GM12892 (cell line): Measurements from ENCODE around the gene SLC22A3.
A peak's percentile ranks its signal among the peaks of the same experiment; 100 is the strongest.

ENCODE experiments used
- DNase-seq: peaks from one replicate; pipeline ENCODE4 v3.0.0; 2011; ENCODE audit not compliant: insufficient read length
- FAIRE-seq: peaks from 2 replicates; lab custom pipeline; 2011; peaks lifted over from hg19 to GRCh38; lab: Jason Lieb, UNC
- POLR2A ChIP-seq: IDR thresholded peaks from 2 replicates; pipeline ENCODE4 v1.6.1; 2011; ENCODE audit warnings: low read depth, low read length, control low read depth
- POLR2AphosphoS5 ChIP-seq: IDR thresholded peaks from 2 replicates; pipeline ENCODE4 v1.6.1; 2011; ENCODE audit warnings: low read depth, low read length, control low read depth
- TAF1 ChIP-seq: IDR thresholded peaks from 2 replicates; pipeline ENCODE4 v1.6.1; 2011; ENCODE audit warnings: low read depth, mild to moderate bottlenecking, control low read depth, low read length, borderline replicate concordance

Gene SLC22A3

DNA sequence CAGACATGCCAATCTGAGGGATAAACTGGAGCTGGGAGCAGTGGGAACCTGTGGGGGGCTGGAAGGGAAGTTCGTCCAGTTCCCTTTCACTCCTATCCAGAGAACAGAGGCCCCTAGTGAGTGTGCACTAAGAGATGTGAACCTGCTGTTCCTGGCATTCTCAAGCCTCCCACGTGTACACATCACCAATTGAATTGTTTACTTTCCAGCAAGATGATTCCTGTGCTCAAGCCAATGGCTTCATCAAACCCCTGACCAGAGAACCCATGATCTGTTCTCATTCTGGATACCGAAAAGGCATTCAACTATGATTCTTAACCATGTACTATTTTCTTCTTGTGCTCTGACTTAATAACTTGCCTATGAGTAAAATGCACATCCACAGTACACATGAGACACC lies 10.2 kb upstream of the SLC22A3 start:
- FAIRE-seq (no peak), DNase-seq (no peak)
- TF ChIP-seq POLR2AphosphoS5 = no peak
- TF ChIP-seq POLR2A = no peak
- no peak for TF ChIP-seq TAF1

DNA sequence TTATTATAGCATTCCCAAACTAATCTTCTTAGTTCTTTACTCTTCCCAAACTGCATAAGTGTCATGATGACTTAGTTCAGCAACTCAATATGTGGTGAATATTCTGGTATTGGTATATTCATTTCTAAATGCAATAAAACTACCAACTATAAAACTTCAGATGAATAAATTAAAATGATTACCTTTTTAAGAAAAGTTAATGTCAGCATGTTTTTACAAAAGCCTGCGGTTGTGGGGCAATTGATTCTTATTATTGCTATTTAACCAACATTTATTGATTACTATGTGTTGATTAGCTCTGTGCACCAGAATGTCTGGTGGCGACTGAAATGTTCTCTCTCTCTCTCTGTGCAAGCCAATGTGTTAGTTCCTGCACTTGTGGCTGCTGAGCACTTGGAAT lies 5.0 kb upstream of the SLC22A3 start:
- no peak for FAIRE-seq
- TF ChIP-seq POLR2A = no peak
- no peak for TF ChIP-seq TAF1
- TF ChIP-seq POLR2AphosphoS5 = no peak

DNA sequence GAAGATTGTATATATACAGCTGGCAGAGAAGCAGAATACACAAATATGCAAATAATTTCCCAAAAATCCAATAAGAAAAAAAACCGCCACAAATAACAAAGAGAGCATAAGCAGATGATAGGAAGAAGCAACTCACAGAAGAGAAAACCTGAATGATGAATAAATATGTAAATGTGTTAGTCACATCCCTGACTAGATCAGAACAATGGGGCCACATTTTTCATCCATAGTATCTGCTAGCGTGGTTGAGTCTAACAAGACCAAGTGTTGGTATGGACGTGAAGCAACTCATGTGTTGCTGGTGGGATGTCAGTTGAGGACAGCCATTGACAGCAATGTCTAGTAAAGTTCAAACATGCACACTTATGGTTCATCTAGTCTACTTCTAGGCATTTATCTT lies 3.9 kb upstream of the SLC22A3 start:
- peak; percentile 14 for FAIRE-seq
- DNase-seq = no peak

More for the DNA sequence above, 5.0 kb upstream of the SLC22A3 start:
- no peak for DNase-seq

DNA sequence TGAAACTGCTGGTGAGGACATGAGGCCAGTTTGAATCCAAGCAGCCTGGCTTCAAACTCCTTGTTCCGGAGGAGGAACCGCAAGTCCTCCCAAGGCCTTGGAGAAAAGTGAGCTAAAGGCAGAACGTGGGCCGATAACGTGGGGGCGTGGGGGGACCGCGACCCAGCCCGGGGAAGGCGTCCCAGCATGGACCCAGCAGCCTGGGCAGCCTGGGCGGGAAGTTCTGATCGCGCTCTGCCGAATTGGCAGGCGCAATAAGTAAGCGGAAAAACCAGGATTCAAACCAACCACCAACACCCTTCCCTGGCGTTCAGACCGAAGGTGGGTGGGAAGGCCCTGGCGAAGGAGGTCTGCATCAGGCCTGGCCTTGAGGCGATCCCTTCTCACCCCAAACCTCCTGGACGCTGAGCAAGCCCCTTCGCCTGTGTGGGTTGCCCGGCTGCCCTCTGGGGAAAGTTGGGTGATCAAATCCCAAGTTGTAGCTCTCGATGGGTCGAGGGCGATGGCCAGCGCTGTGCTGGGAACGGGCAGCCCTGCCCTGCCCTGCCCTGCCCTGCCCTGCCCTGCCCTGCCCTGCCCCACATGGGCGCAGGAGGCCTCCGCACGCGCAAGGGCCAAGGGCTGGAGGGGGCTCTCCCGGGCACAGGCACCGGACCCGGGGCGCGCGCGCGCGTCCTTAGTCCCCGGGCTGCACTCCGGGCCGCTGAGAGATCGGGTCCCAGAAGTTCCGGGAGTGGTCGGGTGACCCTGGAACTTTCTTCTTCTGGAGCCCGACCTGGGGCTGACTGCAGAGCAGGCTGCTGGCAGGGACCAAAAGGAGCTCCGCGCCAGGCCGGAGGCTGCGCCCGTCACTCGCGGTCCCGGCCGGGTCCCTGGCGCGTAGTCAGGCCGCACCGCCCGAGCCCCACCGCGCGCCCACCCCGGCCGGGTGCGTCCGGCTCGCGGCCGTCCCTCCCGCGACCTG lies 637 bp upstream of the SLC22A3 start:
- FAIRE-seq = no peak
- no peak for DNase-seq
- TF ChIP-seq TAF1 (no peak), POLR2AphosphoS5 (no peak), POLR2A (no peak)

More for the DNA sequence above, 3.9 kb upstream of the SLC22A3 start:
- TF ChIP-seq POLR2AphosphoS5 = no peak
- TF ChIP-seq POLR2A = no peak
- no peak for TF ChIP-seq TAF1

DNA sequence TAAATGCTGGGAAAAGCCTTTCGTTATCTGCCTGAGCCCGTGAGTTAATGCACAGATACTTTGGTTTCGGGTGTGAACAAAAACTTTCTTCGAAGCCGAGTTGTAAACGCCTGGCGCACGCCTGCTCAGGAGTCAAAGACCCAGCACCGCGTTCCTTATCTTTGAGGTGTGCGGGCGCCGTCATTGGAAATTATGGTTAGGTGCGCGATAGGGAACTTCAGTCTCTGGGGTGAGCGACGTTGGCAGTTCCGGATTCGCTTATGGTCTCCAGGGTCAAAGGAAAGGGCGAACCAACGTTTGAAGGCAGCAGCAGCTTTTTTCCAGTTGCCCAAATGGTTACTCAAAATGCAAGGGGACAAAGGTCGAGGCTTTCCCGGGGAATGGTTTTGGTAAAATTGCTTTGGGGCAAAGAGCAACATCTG lies 853 bp downstream of the SLC22A3 start:
- FAIRE-seq (no peak), DNase-seq (no peak)
- no peak for TF ChIP-seq POLR2AphosphoS5
- no peak for TF ChIP-seq TAF1
- TF ChIP-seq POLR2A = no peak

DNA sequence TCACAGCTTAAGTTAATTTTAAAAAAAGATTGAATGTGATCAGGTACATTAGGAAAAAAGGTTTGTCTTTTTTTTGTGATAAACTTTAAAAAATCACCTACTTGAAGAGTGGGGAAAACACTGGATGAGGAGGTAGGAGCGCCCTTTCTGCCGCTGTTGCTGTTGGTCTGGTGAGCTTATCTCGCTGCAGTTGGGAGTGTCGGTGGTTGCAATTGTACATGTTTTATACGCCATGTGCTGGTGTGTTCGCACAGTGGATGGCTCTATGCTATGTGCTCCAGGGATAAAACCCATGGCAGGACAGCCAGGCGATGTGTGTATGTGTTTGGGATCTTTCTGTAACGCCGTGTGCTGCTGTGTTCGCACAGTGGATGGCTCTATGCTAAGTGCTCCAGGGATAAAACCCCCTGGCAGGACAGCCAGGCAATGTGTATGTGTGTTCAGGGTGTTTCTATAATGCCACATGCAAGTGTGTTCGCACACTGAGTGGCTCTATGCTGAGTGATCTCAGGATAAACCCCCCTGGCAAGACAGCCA lies 1.7 kb downstream of the SLC22A3 start:
- TF ChIP-seq TAF1 (no peak), POLR2A (no peak), POLR2AphosphoS5 (no peak)
- DNase-seq (no peak), FAIRE-seq (no peak)

DNA sequence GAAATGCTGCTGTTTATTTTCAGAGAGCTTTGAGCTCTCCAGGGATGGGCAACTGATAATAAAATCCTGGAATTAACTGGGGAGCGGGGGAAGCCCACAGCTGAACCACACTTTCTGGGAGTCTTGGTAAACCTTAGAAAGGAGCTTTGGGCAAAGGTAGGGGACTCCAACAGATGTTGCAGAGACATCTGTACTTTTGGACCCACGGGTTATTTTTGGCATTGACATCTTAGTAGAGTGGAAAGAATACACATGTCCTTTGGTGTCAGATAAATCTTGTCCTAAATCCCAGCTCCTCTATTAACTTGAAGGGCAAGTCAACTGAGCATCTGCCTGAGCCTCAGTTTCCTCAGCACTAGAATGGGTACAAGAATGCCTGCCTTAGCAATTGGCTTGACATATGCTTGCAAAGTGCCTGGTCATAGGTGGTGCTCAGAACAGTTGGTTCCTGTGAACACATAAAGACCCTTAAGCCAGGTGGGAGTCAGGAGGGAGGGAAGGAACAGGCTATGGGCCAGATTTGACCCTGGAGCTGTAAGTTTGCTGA lies 5.8 kb downstream of the SLC22A3 start:
- no peak for DNase-seq
- no peak for TF ChIP-seq TAF1
- TF ChIP-seq POLR2AphosphoS5 = no peak
- TF ChIP-seq POLR2A = no peak
- no peak for FAIRE-seq

DNA sequence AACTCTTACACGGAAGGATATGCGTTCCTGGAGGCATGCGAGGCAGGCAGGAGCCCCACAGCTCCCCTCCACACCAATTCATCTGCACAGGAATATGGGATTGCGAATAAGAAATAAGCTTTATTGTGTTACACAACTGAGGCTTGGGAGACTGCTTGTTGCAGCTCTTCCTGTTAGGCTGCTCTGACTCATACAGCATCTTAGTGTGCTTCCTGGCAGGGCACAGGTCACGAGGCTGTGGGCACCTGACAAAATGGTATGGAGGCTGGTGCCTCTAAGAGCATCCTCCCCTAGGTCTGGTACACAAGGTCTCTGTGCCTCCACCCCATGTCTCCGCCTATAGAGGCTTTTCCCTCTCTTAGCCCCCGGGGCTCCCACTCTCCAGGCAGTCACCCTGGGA lies 6.8 kb downstream of the SLC22A3 start:
- FAIRE-seq (no peak), DNase-seq (no peak)
- TF ChIP-seq TAF1 = no peak
- no peak for TF ChIP-seq POLR2A
- no peak for TF ChIP-seq POLR2AphosphoS5

DNA sequence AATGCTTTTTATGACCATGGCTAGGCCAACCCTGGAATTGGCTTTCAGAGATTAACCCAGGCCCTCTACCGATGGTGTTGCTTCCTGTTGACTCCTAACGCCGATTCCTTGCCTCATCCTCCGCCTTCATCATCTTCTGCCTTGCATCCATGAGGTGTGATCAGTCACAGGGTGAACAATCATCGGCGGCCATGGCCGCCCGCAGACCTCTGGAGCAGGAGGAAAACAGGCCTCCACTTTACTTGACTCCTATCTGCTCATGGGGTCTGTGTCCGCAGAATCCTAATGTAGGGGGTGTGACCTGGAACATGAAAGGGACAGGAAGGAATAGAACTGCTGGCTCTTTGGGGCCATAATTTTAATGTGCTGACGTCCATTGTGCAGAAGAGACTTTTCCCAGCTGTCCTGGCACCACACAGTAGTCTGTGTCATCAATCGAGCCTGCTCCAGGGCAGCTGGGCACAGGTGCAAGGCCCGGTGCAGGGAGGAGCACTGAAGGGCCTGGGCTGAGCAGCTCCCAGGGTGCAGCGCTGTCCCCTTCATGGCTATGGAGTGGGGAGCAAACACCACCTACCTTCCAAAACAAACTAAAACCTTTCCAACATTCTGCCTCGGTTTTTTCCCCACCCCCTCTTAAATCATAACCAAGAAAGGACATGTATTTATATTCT lies 8.0 kb downstream of the SLC22A3 start:
- FAIRE-seq (no peak), DNase-seq (no peak)
- TF ChIP-seq TAF1 (no peak), POLR2AphosphoS5 (no peak)

DNA sequence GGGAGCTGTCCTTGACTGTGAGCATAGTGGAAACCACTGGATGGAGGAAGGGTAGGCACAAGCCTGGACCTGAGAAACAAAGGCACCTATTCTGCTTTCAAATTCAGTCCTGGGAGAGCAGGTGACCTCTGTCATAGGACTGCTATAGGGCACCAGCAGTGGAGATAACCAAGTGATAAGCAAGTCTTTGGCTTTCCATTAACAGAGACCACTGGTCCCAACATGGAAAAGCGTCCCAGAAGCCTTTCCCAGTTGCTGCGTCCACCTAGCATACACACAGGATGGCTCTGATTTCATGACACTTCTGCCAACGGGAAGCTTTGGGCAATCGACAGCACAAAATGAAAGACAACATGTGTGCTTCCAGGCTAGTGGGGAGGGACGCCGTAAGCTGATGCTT lies 8.9 kb downstream of the SLC22A3 start:
- TF ChIP-seq POLR2A (no peak), POLR2AphosphoS5 (no peak), TAF1 (no peak)
- FAIRE-seq (no peak), DNase-seq (no peak)

DNA sequence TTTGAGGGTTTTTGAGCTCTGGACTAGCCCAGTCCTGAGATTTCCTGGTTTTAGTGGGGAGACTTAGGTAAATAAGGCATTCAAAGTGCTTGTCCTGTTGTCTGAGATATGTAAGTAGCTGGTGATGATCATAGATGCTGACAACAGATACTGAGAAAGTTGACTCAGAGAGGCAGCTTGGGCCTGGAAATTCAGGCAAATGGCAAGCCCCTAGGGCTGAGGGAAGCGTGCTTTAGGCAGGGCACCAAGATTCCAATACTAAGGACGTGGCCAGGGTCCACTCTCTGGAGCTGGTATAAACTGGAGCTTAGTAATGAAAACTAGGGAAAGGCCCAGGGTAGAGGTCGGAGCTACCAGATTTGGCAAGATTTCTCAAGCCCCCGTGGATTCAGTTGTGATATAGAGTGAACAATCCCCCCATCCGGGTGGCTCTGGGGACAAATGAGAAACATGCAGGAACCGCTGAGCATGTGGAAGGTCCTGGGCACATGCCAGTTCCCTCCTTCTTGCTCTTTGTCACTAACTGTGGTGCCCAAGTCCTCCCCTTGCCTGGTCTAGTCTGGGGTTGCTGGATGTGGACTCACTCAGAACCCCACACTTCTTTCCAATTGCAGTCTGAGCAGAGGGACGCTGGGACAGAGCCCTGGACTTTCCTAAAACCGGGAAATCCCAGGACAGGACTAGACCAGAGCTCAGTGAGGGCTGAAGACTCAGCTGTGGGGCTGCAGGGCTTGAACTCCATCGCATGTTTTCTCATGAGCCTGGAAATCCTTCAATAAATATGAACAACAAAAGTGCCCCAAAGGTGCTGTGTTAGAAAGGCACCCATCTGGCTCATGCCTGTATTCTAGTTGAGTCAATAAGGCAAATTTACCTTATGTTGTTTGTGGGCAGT lies 10.3 kb downstream of the SLC22A3 start:
- FAIRE-seq (no peak), DNase-seq (no peak)
- no peak for TF ChIP-seq TAF1
- no peak for TF ChIP-seq POLR2A
- no peak for TF ChIP-seq POLR2AphosphoS5
